ENCODE measurements around the gene MED8.

Gene MED8

GRCh38 chr1:43358121-43358745 lies 31.4 kb downstream of the MED8 start:
- no peak for DNase-seq

DNA sequence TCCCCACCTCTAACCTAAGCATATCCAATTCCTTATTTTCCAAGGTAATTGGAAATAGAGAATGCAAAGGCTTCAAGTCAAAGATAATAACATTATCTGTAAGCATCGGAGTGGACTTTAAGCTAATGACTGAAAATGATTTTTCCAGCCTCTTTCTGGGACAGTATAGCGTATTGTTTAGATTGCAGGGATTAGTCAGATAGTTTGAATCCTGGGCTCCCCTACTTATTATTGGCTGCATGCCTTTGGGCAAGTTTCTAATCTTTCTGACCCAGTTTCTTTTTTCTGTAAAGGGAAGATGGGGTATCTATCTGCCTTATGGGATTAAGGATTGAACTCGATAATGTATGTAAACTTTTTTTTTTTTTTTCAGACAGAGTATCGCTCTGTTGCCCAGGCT lies 32.3 kb downstream of the MED8 start:
- no peak for DNase-seq

DNA sequence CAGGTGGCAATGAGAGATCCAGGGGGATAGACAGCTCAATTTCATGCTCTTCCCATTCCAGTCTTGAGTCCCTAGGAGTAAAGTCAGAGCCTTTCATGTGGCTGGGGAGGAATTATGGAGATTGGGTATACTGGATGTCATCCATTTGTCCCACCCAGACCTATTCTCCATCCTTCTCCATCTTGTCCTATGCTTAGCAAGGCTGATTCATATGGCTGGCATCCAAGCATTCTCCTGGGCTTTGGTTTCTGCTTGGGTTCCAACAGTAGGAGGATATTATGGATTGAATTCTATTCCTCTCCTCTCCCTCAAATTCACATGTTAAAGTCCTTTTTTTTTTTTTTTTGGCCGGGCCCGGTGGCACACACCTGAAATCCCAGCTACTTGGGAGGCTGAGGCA lies 34.7 kb downstream of the MED8 start:
- no peak for DNase-seq

DNA sequence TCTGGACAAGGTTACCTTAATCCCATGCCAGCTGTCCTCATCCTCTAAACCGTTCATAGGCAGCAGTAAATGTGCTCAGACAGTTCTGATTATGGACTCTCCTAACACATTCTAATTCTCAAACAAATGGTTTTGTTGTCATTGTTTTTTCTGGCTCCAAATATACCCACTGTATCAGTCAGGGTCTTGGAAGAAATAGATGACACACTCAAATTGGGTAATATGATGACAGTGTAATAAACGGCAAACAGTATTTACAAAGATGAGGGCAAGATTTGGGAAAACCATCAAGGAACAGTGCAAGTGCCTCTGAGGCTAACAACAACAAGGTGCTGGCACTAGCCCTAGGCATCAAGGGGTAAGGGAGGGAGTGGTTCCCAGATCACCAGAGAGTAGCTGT lies 35.1 kb downstream of the MED8 start:
- no peak for DNase-seq

- no peak for DNase-seq
These were observed 36.7 kb downstream of the MED8 start for GRCh38 chr1:43352881-43353280.

GRCh38 chr1:43352351-43352705 lies 37.3 kb downstream of the MED8 start:
- DNase-seq, result no peak

DNA sequence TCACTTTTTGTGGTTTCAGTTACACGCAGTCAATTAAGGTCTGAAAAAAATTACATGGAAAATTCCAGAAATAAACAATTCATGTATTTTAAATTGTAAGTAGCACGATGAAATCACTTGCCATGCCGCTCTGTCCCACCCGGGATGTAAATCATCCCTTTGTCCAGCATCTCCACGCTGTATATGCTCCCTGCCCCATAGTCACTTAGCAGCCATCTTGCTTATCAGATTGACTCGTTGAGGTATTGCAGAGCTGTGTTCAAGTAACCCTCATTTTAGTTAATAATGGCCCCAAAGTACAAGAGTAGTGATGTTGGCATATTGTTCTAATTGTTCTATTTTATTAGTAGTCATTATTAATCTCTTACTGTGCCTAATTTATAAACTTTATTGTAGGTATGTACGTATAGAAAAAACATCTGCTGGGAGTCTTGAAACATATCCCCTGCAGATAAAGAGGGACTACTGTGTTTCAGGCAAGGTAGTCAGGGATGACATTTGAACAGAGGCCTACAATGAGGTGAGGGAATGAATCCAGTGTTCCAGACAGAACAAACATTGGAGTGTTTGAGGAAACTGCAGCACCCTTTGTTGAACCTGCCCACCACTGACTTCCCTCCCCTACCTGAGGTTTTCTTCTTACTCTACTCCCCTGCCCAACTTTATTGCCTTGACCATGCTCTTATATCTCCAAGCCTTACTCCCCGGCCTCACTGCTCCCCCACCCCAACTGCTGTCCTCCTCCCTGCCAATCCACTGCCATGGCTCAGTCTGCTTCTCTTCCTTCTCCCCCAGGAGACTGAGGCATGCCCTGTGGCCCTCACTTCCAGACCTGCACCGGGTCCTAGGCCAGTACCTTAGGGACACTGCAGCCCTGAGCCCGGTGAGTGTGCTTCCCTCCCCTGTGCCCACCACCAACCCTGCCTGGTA lies 37.9 kb downstream of the MED8 start:
- DNase-seq, result no peak

DNA sequence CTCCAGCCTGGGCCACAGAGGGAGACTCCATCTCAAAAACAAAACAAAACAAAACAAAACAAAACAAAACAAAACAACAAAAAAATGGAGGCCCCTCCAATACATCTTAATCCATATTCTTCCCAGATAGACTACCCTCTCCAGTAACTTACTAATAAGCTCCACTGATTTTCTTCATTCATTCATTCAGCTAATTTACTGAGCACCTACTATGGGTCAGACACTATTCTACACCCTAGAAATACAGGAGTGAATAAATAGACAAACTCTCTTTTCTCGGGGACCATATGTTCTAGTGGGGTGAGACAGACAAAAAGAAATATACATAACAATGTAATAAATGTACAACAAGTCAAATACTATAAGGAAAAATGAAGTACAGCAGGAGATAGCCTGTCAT lies 38.6 kb downstream of the MED8 start:
- DNase-seq, result no peak

DNA sequence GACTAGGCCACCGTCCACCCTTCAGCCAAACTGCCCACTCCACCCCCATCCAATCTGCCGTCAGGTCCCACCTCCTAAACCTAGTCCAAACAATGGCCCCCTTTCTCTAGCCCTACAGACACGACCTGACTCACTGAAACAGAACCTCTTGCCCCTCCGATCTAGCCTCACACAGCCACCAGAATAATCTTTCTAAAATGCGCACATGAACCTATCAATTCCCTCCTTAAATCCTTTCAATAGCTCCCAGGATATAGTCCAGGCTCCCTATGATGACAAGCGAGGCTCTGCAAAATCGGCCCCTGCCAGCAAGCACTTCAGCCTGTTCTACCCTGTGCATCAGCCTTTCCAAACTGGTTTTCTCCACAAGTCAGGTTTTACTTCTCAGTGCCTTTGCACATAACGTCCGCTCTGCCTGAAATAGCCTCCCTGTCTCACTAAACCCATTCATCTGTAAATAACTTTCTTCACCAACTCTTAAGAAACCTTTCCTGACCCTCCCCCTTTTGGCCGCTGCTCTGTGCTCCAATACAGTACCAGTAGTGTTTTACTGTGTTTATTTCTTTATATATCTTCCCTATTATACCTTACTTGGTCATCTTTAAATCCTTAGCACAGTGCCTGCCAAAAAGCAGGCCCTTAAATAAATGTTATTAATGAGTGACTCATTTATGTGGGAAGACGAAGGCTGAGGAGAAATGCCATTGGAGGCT lies 39.9 kb downstream of the MED8 start:
- DNase-seq, result no peak

- DNase-seq, result peak; percentile 97
These were observed 40.6 kb downstream of the MED8 start for GRCh38 chr1:43348809-43349593.

DNA sequence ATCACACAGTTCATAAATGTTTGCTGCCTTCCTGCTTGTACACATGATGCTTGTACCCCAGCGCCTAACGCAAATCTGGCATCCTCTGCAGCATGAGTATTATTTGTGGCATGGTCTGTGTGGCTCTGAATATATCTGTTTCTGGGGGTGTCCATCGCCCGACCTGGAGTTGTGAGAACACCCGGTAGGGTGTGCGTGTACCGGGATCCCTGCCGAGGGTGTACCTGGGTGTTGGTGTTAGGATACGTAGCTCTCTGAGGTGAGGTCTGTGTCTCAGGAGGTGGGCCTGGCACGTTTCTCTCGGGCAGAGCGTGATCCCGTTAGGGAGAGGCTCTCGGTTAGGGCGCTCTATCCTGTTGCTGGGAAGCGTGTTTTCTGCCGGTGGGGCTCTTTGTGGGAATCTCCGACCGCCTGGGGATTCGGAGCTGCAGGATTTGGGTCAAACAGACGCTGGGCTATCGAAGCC lies 41.2 kb downstream of the MED8 start:
- peak; percentile 84 for DNase-seq

- DNase-seq, result no peak
These were observed 43.0 kb downstream of the MED8 start for GRCh38 chr1:43346636-43347035.

DNA sequence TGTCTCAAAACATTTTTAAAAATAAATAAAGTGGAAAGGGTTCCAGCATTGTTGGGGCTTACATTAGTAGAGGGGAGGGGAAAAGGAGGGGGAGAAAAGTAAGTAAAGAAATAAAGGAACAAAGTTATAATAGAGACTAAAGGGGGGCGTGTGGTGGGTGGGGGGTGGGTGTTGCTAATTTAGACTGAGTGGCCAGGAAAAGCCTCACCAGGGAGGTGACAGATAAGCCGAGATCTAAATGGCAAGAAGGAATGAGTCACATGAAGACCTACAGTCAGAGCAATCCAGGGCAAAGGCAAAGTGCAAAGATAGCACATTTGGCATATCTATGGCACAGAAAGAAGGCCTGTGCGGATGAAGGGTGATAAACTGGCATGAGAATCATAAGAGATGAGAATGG lies 44.5 kb downstream of the MED8 start:
- no peak for DNase-seq

- DNase-seq, result no peak
These were observed 45.2 kb downstream of the MED8 start for GRCh38 chr1:43344267-43344850.

DNA sequence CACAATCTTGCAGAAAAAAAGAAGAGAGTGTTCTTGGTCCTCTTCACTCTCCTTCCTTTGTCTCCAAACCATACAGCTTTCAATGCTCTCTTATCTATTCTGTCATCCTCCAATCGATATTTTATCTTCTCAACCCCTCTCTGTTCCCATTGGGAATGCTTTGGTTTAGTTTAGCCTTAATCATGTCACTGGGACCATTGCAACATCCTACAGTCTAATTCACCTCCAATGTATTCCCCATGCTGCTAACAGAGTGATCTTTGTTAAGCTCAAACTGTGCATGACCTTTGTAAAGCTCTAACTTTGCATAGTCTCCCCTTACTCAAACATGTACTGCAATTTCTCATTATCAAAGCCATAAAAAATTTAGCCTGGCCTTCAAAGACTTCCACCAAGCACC lies 49.0 kb downstream of the MED8 start:
- no peak for DNase-seq

- DNase-seq, result no peak
These were observed 49.9 kb downstream of the MED8 start for GRCh38 chr1:43339584-43340232.

DNA sequence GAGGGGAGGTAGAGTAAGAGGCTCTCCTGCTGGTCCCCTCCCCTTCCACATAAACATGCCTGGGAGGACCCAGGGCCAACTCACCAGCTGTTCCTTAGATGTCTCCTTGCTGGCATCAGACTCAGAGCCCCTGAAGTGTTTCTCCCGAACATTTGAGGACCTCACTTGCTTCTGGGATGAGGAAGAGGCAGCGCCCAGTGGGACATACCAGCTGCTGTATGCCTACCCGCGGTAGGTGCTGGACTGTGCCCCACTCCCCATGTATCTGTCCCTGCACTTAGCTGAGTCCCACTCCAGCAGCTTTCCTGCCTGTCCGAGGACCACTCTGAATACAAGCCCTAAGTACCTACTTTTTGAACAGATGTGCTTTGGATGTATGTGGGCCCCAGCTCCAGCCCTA lies 51.6 kb downstream of the MED8 start:
- no peak for DNase-seq

GRCh38 chr1:43337588-43337987 lies 52.0 kb downstream of the MED8 start, which contains the start of gene MPL:
Gene MPL, plus strand, starts transcription at chr1:43337818. Its CDS starts 31 bp downstream, at chr1:43337849.
- DNase-seq, result no peak

DNA sequence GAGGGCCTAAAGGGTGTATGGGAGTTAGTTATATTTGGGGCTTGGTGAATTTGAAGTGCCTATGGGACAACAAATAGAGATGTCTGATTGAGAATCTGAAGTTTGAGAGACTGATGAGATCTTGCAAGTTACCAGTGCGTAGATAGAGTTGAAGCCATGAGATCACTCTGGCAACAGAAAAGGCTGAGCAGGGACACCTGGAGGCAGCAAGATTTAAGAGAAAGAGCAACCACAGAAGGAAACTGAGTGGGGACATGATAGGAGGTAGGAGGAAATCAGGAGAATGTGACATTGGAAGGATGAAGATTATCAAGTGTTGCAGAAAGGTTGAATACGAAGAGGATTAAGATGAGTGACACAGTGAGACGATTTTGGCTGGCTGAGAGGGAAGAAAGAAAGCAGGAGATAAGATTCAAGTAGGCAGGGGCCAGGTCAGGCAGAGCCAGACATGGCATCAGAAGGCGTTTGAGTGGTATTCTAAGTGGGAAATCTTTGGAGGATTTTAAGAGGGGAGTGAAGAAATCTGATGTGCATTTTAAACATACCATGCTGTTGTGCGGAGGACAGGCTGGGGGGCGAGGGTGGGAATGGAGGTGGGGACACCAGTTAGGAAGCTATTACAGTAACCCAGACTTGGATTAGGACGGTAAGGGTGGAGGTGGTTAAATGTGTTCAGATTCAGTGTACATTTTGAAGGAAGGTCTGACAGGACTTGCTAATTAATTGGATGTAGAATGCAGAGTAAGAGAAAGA lies 55.0 kb downstream of the MED8 start:
- no peak for DNase-seq
